Effector memory CD8-positive, alpha-beta T cell (primary cell): ENCODE results near the gene PAX9.
"Not testable (repeated sequence)": the region's sequence is repeated elsewhere in the genome, so short reads cannot be mapped to it uniquely, and the experiment has no call there.

ENCODE experiments used
- ATAC-seq: fragments of 150-1000 bp; cut with Tn5 transposase; replicated peaks from 2 replicates; pipeline ENCODE4 v1.10.0; 2021; ENCODE audit warnings: mild to moderate bottlenecking, moderate library complexity
- DNase-seq, 3 experiments: peaks; one replicate each; pipeline ENCODE4 v3.0.0; 2021
- H3K27ac Mint-ChIP-seq, 2 donors: one replicate each; pipeline ENCODE4 v1.8.0; 2022; ENCODE audit warnings: mild to moderate bottlenecking in 2 of 2, mixed read lengths in 2 of 2, moderate library complexity in 2 of 2
- H3K27me3 Mint-ChIP-seq, 2 donors: one replicate each; pipeline ENCODE4 v1.8.0; 2022; ENCODE audit warnings: mixed read lengths in 2 of 2
- H3K36me3 Mint-ChIP-seq: one replicate; pipeline ENCODE4 v1.8.0; 2022; ENCODE audit warnings: mild to moderate bottlenecking, moderate library complexity, mixed read lengths; ENCODE audit not compliant: insufficient read depth
- H3K4me1 Mint-ChIP-seq, 2 donors: one replicate each; pipeline ENCODE4 v1.8.0; 2022; ENCODE audit warnings: low read depth in 2 of 2, mixed read lengths in 2 of 2
- H3K4me3 Mint-ChIP-seq, 2 donors: one replicate each; pipeline ENCODE4 v1.8.0; 2022; ENCODE audit warnings: mild to moderate bottlenecking in 2 of 2, mixed read lengths in 2 of 2, moderate library complexity in 2 of 2
- H3K9me3 Mint-ChIP-seq, 2 donors: one replicate each; pipeline ENCODE4 v1.8.0; 2022; ENCODE audit warnings: mixed read lengths in 2 of 2

PAX9 gene

DNA sequence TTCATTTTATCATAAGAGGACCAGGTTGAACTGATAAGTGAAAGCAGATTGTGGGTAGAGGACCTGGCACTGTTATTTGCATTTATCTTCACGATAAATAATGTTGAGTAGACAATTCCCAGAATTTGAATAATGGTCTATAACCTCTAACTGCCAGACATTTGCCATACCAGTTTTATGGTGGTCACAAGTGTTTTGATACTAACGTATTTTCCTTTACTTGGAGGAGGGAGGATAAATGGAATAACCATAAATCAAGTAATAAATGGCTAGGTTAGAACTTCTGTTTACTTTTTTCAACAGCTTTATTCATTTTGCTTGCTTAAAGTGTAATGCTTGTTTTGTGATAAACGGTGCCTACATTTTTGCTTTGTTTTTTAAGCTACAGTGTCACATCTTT lies 9.5 kb downstream of the PAX9 start:
- H3K4me1 Mint-ChIP-seq, result no peaks in the 10 kb centered on the region
- H3K4me3 Mint-ChIP-seq, result no peak overlapping the region
- no peaks in the 10 kb centered on the region for H3K36me3 Mint-ChIP-seq
- H3K9me3 Mint-ChIP-seq, result peaks cover 0 to 2% of the 10 kb centered on the region in 2 donors
- DNase-seq (no peak), ATAC-seq (no peak)
- H3K27me3 Mint-ChIP-seq, result peaks cover 10 to 12% of the 10 kb centered on the region in 2 donors
- H3K27ac Mint-ChIP-seq, result no peak overlapping the region

DNA sequence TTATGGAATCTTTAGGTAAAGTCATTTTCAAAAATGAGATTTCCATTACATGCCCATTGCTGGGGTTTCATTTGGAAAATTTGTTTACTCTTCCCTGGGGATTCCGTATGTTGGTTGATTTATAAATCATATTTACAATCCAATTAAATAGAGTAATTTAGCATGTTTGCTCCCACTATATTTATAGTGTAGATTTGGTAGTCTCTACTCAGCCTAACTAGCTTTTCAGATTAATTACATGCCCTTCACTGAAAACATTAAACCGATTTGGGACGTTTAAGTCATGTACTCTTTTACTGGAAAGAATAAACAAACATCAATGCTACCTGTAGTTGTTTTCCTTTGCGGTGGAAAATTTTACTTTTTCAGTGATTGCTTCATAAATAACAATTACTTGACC lies 10.4 kb downstream of the PAX9 start:
- ATAC-seq, result no peak
- H3K27ac Mint-ChIP-seq, result no peak overlapping the region
- no peaks in the 10 kb centered on the region for H3K4me1 Mint-ChIP-seq
- H3K36me3 Mint-ChIP-seq, result no peaks in the 10 kb centered on the region
- DNase-seq, result no peak
- H3K27me3 Mint-ChIP-seq, result peaks cover 8 to 9% of the 10 kb centered on the region in 2 donors
- no peak overlapping the region for H3K4me3 Mint-ChIP-seq
- peaks cover 0 to 2% of the 10 kb centered on the region in 2 donors for H3K9me3 Mint-ChIP-seq

DNA sequence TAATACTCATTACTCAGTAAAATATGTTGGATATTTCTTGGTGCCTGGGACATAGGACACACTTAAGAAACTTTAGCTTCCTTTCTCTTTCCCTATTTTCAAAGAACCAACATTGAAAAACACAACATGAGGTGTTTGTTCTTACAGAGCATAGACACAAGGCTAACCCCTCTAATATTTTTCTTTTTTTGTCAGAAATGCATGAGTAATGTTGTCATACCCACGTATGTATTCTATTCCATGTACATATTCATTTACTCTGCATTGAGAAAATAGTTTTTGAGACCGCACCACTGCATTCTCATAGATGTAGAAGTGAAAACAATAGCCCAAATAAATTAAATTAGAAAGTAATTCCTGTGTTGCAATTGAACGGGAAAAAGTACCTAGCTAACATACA lies 13.0 kb downstream of the PAX9 start:
- H3K36me3 Mint-ChIP-seq, result no peaks in the 10 kb centered on the region
- ATAC-seq, result no peak
- H3K4me3 Mint-ChIP-seq, result no peak overlapping the region
- H3K27me3 Mint-ChIP-seq, result no peaks in the 10 kb centered on the region
- H3K9me3 Mint-ChIP-seq, result peaks cover 0 to 2% of the 10 kb centered on the region in 2 donors
- H3K27ac Mint-ChIP-seq, result no peak overlapping the region
- no peaks in the 10 kb centered on the region for H3K4me1 Mint-ChIP-seq
- DNase-seq, result no peak

DNA sequence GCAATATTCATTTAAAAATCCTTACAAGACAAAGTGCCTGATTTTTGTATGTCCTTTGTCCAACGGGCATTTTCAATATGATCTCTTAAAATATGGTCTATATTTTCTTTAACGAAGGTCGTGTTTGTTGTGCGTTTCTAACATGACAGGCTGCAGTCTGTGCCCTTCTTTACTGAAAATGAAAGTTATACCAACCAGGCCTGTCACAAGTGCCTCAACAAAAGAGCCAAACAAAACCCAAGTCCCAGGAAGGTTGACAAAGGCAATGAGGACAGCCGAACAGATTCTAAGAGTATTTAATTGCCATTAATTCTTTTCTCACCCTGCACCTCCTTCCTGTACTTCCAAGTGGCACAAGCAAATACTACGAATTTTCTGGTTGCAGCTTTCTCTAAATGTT lies 13.9 kb downstream of the PAX9 start:
- no peaks in the 10 kb centered on the region for H3K27me3 Mint-ChIP-seq

DNA sequence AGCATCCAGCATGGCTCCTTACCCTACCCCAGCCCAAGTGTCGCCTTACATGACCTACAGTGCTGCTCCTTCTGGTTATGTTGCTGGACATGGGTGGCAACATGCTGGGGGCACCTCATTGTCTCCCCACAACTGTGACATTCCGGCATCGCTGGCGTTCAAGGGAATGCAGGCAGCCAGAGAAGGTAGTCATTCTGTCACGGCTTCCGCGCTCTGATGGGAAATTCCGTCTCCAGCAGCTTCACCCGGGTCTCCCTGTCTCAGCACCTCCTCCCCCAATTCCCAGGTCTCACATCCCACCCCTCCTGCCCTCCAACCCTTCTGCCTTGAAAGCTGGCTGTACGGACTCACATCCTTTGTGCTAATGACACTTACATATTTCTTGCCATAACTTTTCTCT lies 14.6 kb downstream of the PAX9 start:
- H3K27me3 Mint-ChIP-seq, result no peaks in the 10 kb centered on the region
- no peak overlapping the region for H3K27ac Mint-ChIP-seq
- no peak overlapping the region for H3K4me3 Mint-ChIP-seq
- no peaks in the 10 kb centered on the region for H3K4me1 Mint-ChIP-seq
- no peak for ATAC-seq
- no peaks in the 10 kb centered on the region for H3K36me3 Mint-ChIP-seq
- no peak for DNase-seq
- peaks cover 0 to 2% of the 10 kb centered on the region in 2 donors for H3K9me3 Mint-ChIP-seq

More for the DNA sequence above, 13.9 kb downstream of the PAX9 start:
- H3K4me1 Mint-ChIP-seq, result no peaks in the 10 kb centered on the region
- no peak overlapping the region for H3K27ac Mint-ChIP-seq
- DNase-seq (no peak), ATAC-seq (no peak)
- H3K4me3 Mint-ChIP-seq, result no peak overlapping the region
- peaks cover 0 to 2% of the 10 kb centered on the region in 2 donors for H3K9me3 Mint-ChIP-seq
- H3K36me3 Mint-ChIP-seq, result no peaks in the 10 kb centered on the region

DNA sequence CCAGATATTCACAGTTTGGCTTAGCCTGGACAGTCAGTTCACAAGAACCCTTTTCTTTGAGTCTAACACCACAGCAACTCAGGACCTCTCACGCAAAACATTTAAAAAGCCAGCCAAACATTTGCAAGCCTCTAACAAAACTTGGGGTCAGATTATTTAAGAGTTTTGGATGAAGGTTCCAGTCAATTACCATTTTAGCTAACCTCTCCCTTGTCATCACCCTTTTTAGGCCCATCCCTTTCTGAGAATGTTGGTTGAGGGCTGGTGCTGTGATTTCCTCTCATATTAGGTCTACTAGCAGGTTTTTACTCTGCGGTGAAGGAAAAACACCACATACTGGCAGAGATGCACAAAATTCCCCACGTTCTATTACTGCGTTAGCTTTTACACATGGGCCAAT lies 20.7 kb downstream of the PAX9 start:
- ATAC-seq, result no peak
- Mint-ChIP-seq H3K9me3 (peaks cover under 1 to 1% of the 10 kb centered on the region in 2 donors), H3K4me1 (no peaks in the 10 kb centered on the region)

DNA sequence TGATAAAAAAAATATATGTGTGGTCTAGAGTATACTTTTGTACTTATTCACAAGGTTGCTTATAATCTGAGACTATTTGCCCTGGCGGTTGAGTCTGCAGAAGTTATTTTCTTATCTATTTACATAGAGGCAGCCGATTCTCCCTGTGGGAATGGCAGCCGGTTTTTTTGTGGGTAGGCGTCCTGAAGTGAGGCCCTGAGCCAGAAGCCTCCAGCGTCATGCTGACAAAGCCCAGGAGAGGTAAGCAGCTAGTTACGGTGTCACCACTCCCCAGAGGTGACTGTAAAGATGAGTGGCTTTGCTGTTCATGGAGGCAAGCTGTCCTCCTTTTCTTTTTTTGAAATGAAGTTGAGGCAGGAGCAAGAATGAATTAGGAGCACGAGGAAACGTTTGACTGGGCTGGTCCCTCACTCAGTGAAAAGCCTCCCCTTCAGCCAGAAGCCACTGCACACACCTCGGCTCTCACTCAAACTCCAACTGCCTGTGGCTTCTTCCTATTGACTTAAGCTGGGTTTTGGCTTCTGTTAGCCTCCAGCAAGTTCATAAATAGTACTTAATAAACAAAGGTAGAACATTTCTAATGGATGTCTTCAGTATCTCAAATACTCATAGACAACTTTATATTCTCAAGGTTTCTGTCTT lies 21.5 kb downstream of the PAX9 start:
- no peaks in the 10 kb centered on the region for H3K36me3 Mint-ChIP-seq
- H3K4me3 Mint-ChIP-seq, result no peak overlapping the region
- no peak overlapping the region for H3K27ac Mint-ChIP-seq

More for the DNA sequence above, 20.7 kb downstream of the PAX9 start:
- no peak overlapping the region for H3K4me3 Mint-ChIP-seq
- H3K36me3 Mint-ChIP-seq, result no peaks in the 10 kb centered on the region
- H3K27ac Mint-ChIP-seq, result no peak overlapping the region
- DNase-seq, result no peak
- no peaks in the 10 kb centered on the region for H3K27me3 Mint-ChIP-seq

DNA sequence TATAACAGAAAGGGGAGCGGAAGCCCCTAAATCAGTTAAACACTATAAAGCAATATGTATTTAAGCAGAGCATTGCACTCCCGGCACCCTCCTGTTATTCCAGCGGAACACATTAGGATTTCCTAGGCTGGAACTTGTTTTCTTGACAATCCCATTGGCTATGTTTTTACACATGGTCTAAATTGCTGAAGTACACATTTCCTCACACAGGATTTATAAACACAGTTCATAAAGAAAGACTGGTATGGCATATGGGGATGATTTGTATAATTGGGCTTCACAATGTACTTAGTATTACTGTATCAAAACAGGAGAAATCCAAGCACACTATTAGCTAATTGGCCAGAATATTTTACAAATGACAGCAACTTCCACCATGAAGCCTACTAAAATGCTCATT lies 23.3 kb downstream of the PAX9 start:
- no peak overlapping the region for H3K4me3 Mint-ChIP-seq
- DNase-seq (no peak), ATAC-seq (no peak)
- H3K4me1 Mint-ChIP-seq, result no peaks in the 10 kb centered on the region
- peaks cover 1 to 17% of the 10 kb centered on the region in 2 donors for H3K9me3 Mint-ChIP-seq
- H3K36me3 Mint-ChIP-seq, result no peaks in the 10 kb centered on the region
- H3K27ac Mint-ChIP-seq, result no peak overlapping the region
- H3K27me3 Mint-ChIP-seq, result no peaks in the 10 kb centered on the region

More for the DNA sequence above, 21.5 kb downstream of the PAX9 start:
- Mint-ChIP-seq H3K27me3 (no peaks in the 10 kb centered on the region), H3K4me1 (no peaks in the 10 kb centered on the region), H3K9me3 (peaks cover 1 to 9% of the 10 kb centered on the region in 2 donors)
- DNase-seq (no peak), ATAC-seq (no peak)

DNA sequence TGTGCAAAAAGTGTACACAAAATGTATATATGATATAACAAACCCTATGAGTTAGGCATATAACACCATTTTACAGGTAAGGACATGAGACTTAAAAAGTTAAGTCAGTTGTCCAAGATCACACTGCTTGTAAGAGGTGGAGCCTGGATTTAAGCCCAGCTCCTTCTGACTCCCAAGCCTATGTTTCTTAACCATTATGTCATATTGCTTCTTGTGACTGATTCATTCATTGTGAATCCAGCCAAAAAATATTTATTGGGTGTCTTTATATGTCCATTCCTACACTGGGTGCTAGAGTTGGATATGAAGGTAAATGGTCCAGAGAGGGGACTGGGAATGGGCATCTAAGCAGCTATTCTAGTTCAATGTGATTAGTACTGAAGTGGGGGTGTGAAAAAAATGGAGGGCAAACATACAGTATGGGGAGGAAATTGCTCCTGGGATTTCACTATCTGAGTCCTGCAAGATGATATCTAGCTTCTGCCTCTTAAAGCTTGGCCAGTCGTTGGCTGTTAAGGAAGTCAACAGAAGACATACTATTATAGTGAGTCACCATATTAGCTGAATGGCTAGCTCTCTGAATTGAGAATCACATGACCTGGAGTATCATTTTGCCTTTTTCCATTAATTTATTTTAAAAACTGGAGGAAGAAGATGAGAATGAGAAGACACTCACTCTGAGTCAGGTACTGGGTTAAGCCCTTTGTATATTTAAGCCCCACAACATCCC lies 28.8 kb downstream of the PAX9 start:
- DNase-seq, result no peak
- Mint-ChIP-seq H3K27me3 (no peaks in the 10 kb centered on the region), H3K9me3 (peaks cover 4 to 24% of the 10 kb centered on the region in 2 donors), H3K27ac (no peak overlapping the region), H3K36me3 (no peaks in the 10 kb centered on the region), H3K4me3 (no peak overlapping the region), H3K4me1 (no peaks in the 10 kb centered on the region)
- ATAC-seq, result no peak

DNA sequence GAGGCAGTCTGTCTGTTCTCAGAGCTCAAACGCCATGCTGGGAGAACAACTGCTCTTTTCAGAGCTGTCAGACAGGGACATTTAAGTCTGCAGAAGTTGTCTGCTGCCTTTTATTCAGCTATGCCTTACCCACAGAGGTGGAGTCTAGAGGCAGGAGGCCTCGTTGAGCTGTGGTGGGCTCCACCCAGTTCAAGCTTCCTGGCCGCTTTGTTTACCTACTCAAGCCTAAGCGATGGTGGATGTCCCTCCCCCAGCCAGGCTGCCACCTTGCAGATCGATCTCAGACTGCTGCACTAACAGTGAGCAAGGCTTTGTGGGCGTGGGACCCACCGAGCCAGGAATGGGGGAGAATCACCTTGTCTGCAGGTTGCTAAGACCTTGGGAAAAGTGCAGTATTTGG lies 37.8 kb downstream of the PAX9 start:
- not testable (repeated sequence) for DNase-seq, H3K36me3 Mint-ChIP-seq, H3K27ac Mint-ChIP-seq, ATAC-seq, H3K27me3 Mint-ChIP-seq, H3K4me3 Mint-ChIP-seq, H3K4me1 Mint-ChIP-seq
- H3K9me3 Mint-ChIP-seq, result peaks cover 9 to 15% of the 10 kb centered on the region in 2 donors

DNA sequence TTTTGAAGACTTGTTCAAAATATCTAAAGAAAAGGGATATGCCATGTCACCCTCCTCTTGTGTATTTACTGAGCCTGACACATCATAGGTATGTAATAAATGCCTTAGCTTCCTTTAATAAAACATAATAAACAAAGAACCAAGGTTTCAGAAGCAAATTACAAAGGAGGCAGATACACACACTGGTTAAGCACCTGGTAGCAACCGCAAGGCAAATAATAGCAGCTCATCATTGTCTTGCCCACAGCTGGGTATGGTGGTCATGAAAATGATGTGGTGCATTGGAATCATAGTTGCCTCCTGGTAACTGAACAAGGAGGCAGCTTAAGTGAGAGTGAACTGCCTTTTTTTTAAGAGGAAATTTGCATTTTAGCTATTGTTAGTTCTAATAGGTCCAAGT lies 39.0 kb downstream of the PAX9 start:
- Mint-ChIP-seq H3K9me3 (peaks cover 7 to 15% of the 10 kb centered on the region in 2 donors), H3K4me1 (no peaks in the 10 kb centered on the region), H3K27me3 (no peaks in the 10 kb centered on the region), H3K27ac (no peak overlapping the region), H3K36me3 (no peaks in the 10 kb centered on the region), H3K4me3 (no peak overlapping the region)
- ATAC-seq (no peak), DNase-seq (no peak)

DNA sequence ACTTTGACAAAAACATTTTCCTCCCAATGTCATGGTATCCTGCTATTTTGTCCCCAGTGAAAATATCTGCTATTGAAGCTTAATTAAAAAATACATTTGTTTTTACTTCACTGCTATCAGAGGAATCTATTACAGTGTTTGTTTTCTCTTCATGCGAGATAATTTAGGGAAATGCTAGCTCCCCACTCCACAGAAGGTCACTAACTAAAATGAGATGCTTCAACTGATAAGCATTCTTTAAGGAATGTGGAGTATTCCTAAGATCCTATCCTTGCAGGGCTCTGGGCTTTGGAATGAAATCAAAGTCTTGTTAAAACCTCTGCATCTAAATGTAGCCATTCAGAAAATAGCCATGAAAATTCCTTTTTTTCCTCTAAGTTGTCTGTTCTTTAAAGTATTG lies 39.5 kb downstream of the PAX9 start:
- Mint-ChIP-seq H3K4me1 (no peaks in the 10 kb centered on the region), H3K27ac (no peak overlapping the region), H3K27me3 (no peaks in the 10 kb centered on the region), H3K4me3 (no peak overlapping the region), H3K36me3 (no peaks in the 10 kb centered on the region), H3K9me3 (peaks cover 7 to 15% of the 10 kb centered on the region in 2 donors)
- ATAC-seq, result no peak
- no peak for DNase-seq

DNA sequence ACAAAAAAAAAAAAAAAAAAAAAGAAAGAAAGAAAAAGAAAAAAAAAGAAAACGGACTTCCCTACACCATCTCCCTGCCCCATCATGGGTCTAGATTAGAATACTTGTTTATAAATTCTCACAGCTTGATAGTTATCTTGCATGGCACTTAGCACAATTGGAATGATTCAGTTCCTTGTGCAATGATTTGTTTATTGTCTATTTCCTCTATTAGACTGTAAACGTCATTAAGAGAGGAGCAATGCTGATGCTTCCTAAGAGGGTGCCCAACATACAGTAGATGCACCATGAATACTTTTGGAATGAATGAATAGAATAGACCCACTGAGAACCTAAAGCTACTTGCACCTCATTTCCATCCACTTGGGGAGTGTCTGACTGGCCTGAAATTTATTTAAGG lies 40.8 kb downstream of the PAX9 start:
- Mint-ChIP-seq H3K36me3 (no peaks in the 10 kb centered on the region), H3K27ac (no peak overlapping the region), H3K4me3 (no peak overlapping the region), H3K9me3 (peaks cover 4 to 15% of the 10 kb centered on the region in 2 donors), H3K27me3 (no peaks in the 10 kb centered on the region), H3K4me1 (no peaks in the 10 kb centered on the region)
- DNase-seq (no peak), ATAC-seq (no peak)

DNA sequence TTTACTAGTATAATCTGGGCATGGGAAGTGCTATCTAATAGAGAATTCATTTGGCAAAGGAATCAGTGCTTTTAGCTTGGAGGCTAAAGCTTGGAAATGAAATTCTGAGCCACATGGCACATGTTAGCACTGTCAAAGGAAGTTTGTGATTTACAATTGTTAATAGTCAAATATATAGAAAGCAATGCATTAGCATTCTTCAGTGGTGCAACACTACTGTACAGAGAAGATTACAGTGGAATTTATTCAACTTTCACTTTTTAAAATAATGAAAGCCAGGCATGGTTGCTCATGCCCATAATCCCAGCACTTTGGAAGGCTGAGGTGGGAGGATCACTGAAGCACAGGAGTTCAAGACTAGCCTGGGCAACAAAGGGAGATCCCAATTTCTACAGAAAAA lies 45.9 kb downstream of the PAX9 start:
- no peak overlapping the region for H3K4me3 Mint-ChIP-seq
- H3K27me3 Mint-ChIP-seq, result no peaks in the 10 kb centered on the region
- H3K36me3 Mint-ChIP-seq, result no peaks in the 10 kb centered on the region
- H3K9me3 Mint-ChIP-seq, result peaks cover 0 to 2% of the 10 kb centered on the region in 2 donors
- H3K4me1 Mint-ChIP-seq, result no peaks in the 10 kb centered on the region
- no peak overlapping the region for H3K27ac Mint-ChIP-seq
- DNase-seq, result no peak
- no peak for ATAC-seq
